Stimulated activated CD8-positive, alpha-beta memory T cell treated with anti-CD3 and anti-CD28 coated beads, Interleukin-15, amount 100 ng/mL, for 48 hours (primary cell): ENCODE data around the gene RPS21.

ENCODE experiments used
- DNase-seq, 2 donors: peaks; one replicate each; pipeline ENCODE4 v3.0.0-alpha.2; 2020; ENCODE audit warnings: low read depth in 2 of 2

The RPS21 gene

GRCh38 chr20:62354031-62354808, 32.7 kb upstream of the RPS21 start:
- DNase-seq = no peak

- DNase-seq = no peak
These were observed 32.0 kb upstream of the RPS21 start for GRCh38 chr20:62354811-62355341.

DNA sequence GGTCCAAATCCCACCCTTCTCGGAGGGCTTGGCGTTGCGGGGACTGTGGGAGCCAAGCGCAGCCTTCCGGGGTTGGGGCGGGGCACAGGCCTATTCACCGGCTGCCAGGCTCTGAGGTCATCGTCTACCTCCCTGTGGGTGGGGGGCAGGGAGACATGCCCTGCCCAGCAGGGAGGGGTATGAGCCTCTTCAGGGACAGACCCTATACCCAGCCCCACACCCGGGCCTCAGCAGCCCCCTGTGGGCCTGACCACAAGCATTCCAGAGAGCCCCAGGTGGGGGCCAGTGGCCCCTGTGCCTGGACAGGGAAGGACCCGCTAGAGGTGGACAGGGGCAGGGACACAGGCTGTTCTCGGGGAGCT, 31.4 kb upstream of the RPS21 start:
- no peak for DNase-seq

DNA sequence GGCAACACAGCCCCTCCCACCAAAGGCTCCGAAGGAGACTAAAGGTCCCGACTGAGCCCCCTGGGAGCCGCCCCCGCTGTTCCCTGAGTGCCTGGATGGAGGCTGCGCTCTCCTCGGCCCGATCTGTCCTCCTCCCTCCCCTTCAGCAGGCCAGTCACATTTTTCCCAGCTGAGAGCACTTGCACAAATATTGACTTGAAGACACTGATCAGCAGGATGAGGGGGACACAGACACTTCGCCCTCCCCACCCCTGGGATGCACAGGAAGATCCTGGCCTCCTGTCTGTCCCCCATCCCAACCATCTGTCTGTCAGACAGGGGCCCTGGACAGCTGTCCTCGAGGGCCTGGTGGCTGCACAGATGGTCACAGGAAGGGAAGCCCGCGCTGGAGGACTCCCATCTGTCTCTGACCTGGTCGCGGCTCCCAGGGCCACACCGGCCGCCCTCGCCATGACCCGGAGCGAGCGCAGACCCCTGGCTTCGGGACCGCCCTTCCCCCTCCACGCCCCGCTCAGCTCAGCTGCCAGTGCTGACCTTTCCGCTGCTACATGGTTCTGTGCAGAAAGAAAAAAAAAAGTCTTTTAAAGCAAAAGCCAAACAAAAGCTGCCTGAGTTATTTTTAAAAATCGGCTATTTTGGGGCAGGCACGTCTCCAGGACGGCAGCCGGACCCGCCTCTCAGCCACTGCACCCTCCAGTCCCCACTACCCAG, 30.9 kb upstream of the RPS21 start:
- no peak for DNase-seq

DNA sequence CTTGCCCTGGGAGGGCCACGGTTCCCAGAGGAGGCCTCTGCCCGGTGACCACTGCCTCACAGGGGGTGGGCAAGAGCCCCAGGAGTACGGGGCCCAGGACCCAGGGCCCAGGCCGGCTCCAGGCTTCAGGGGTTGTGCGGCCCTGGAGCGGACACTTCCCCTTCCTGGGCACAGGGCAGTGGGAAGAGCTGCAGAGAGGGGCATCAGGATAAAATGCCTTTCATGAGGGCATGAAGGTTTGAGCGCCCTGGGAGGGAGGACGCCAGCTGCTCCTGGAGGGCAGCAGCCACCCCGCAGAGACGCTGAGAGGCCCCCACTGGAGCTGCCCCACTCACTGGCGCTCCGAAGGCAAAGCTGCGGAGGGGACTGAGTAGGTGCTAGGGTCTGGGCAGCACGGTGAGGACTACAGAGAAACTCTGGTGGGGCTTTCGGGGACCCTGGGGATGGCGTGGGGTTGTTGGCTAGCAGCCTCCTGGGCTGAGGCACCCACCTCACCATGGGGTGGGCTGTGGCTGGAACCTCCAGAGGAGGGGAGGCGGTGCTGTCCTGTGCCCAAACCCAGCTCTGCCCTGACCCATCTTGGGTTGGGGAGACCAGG, 30.2 kb upstream of the RPS21 start:
- DNase-seq = no peak

- DNase-seq = no peak
These were observed 29.7 kb upstream of the RPS21 start for GRCh38 chr20:62357187-62357667.

- DNase-seq = no peak
These were observed 29.2 kb upstream of the RPS21 start for GRCh38 chr20:62357681-62358080.

DNA sequence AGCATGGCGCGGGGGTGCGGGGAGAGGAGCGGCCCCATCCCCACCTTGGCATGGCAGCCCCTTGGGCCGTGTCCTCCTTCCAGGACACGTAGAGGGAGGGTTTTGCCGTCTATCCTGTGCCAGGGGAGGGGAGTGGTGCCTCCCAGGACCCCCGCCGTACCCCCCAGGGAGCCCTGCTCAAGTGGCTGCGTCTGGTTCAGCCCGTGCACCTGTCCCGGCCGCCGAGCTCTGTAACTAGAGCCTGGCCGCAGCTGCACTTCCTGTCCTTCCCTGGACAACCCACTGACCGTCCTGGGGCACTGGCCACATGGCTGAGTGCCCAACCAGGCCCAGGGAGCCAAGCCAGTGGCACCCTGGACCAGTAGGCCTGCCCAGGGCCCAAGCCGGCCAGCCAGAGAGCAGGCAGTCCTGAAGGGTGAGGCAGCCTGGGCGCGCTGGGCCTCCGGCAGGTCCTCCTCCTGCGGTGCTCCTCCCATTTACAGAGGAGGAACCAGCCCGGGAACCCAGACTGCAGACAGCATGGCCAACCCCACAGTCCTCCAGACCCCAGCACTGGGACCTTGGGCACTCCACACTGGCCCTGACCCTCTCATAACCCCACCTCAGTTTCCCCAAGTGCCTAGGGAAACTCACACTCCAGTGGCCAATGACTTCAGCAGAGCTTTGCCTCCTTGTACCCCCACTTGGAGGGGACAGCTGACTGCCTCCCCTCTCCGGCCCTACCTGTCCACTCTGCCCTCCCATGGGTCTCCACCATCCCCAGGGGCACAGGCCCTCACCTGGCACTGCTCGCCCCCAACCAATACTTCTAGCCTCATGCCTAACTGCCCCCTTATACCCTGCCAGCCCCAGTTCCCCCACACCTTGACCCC, 28.5 kb upstream of the RPS21 start:
- no peak for DNase-seq

DNA sequence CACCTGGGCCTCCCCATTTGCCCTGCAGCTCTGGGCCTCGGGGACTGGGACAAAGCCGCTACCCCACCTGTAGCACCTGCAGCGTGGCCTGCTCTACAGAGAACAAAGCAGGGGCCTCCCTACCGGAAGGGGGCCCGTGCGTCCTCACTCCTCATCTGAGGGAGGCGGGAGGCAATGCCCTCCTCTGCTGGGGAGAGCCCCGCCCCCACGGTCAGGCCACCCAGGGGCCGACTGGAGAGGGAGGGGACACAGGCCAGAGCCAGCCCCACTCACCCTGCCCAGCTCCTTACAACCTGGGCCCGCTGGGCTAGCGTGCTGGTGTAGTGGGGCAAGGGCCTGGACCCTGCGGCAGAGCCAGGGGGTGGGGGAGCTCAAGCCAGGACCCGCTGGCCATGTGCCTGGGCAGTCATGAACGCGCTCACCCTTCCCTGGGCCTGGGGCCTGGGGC, 27.8 kb upstream of the RPS21 start:
- DNase-seq = no peak

DNA sequence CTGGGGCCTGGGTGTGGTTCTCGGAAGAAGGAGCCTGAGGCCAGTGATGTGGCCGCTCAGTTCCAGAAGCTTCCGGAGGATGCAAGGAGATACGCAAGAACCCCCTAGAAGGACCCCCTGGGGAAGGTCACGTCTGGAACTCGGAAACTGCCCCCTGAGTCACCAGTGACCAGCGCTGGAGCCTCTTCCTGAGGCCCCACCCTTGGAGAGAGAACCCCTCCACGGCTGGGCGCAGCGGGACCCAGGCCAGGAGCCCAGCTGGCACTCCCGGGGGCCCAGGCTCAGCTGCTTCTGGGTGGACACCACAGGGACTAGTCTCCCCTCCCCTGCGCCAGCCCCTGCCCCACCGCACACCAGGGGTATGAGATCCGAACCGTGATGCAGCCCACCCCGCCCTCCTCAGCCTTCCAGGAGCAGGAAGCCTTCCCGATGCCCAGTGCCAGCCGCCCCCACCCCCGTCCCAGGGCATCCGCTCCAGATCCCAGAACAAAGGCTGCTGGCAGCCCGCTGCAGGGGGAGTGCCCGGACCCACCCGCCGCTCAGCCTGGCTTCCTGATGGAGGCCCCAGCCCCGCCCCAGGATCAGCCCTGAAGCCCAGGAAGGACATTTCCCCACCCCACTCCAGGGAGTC, 27.3 kb upstream of the RPS21 start:
- no peak for DNase-seq

DNA sequence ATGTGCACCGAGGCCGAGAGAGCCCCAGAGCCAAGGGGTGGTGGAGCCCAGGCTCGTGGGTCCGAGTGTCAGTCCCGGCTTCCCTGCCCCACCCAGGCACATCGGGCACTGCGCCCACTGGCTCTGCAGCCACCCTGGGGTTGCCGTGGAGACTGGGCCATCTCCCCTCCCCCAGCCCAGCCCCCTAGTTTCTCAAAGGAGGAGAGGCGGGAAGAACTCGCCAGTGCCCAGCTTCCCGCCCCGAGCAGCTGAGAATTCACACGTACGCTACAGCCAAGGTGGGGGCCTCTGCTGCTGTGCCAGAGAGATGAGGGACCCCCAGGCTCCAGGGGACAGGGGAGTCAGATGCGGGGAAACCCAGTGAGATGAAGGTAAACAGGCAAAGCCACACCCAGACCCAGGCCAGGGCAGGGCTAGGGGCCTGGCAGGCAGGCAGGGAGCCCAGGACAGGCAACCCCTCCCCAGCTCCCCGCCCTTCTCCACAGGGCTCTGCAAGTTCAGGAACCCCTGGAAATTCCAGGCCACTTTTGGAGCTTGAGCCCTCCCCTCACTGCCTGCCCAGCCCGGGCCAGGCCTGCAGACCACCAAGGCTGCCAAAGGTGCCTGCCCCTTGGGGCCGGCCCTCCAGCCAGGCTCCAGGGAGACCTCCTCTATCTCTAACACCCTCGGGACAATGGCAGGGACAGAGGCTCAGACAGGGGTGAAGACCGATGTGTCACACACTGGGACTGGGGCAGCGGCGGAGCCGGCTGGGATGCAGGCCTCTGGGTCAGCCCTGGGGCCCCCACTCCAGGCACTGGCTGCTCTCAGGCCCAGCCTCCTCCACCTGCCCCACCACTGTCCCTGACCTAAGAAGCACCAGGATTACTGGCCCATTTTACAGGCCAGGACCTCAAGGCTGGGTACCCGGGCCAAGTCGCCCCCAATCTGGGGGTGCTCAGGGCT, 25.8 kb upstream of the RPS21 start:
- DNase-seq = no peak

DNA sequence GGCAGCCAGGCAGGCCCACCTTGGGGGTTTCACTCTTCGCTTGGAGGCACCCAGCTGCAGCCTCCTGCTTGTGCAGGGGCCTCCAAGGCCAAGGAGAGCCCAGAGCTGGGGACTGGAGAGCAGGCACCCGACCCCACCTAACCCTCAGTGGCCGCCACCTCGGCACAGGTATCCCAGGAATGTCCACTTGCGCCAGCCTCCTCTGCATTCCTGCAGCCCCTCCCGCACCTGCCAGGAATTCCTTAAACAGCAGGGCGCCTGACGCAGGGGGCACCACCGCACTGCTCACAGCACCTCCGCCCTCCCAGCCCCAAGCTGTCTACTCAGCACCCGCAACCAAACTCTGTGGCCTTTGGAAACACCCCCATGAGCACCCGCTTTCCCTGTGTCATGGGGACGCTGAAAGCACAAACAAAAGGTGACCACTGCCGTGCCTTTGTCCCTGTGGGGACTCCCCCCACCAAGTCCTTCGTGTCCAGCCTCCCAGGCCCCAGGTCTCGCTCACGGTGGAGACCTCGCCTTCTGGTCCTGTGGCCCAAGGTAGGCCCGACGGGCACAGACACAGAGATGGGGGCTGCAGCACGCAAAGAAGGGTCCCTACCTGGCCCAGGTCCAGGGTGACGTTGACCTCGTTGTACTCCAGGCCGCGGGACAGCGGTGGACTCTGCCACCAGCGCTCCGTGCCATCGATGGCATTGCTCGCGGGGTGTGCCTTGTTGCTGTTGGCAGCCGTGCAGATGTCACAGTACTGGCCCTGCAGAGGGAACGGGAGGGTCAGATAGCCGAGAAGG, 24.9 kb upstream of the RPS21 start:
- no peak for DNase-seq

DNA sequence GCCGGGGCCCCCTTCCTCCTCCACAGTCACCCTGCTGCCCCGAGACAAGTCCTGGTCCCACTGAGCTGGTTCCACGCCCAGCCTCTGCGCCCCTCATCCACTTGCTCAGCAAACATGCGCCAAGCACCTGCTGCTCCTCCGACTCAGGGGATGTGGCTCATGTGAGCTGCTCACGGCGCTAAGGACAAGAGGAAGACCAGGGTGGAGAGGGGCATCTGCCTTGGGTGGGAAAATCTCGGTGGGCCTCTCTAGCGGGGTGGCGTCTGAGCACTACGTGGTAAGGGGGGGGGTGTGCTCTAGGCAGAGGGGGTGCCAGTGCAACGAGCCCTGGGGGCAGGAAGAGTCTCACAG, 24.3 kb upstream of the RPS21 start:
- no peak for DNase-seq

DNA sequence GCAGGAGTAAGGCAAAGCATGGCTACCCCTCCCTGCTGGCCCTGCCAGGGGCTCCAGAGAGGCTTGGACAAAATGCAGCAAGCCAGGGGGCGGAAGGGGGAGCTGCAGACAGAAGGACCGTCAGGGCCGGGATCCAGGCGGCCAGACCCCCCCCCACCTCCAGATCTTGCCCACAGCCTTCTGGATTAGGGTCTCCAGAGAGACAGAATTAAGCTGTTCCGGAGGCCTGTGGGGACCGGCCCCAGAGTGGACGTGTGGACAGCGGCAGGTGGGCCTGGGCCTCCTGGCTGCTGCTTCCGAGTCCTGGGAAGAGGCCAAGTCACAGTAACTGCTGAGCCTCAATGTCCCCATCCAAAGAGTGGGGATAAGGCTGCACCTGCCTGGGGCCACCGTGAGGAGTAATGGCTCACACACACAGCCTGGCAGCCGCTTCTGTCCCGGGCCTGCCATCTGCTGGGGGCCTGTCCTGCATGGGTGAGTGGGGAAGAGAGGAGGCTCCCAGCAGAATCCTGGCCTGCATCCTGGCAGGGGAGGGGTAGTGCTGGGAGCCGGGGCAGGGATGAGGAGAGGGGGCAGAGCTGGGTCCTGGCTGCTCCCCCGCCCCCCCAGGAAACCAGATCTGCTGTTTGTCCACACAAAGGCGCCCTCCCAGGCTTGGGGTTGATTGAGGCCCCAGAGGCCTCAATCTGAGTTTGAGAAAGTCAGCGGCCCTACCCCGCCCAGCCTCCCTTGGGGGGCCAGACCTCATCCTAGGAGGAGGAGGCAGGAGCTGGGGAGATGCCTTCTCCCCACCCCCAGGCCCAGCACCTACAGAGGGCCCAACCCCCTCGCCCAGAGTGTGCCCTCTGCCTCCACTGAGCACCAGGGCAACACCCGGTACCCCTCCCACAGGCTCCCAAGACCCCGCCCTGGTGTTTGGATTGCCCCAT, 23.6 kb upstream of the RPS21 start:
- DNase-seq = no peak

DNA sequence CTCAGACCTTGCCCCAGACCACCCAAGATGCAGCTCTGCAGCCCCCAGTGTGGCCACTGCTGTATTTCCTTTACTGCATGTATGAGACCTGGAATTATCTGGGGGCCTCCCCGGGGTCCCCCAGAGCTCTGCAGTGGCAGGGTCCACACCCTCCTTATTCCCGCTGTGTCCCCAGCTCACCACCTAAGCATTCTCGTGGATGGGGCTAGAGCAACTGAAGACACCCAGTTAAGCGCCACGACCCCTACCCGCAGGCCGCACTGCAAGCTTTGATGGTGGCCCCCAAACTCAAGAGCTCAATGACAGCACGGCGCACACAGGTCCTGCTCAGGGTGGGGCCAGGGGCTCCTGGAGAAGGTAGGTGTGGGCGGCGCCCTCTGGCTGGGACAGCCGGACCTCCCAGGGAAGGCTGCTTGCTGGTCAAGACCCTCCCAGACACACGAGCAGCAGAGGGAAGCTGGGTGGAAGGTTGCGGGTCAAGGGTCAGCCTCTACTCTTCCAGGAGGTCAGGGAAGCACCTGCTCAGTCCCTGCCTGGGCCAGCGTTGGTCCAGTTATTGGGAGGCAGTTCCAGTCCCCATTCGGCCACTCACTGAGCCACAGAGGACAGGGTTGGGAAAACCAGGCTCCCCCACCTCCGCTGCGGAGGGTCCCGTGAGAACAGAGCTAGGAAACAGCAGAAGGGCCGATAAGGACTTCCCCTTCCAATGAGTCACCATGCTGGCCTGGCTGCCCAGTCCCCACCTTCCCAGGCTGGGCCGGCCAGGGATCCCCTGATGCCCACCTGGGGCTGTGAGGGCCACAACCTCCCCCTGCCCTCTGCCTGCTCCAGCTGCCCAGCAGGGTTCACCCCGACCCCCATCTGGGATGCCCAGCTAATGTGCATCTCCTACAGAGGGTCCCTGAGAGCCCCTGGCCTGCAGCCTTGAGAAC, 22.7 kb upstream of the RPS21 start:
- no peak for DNase-seq

DNA sequence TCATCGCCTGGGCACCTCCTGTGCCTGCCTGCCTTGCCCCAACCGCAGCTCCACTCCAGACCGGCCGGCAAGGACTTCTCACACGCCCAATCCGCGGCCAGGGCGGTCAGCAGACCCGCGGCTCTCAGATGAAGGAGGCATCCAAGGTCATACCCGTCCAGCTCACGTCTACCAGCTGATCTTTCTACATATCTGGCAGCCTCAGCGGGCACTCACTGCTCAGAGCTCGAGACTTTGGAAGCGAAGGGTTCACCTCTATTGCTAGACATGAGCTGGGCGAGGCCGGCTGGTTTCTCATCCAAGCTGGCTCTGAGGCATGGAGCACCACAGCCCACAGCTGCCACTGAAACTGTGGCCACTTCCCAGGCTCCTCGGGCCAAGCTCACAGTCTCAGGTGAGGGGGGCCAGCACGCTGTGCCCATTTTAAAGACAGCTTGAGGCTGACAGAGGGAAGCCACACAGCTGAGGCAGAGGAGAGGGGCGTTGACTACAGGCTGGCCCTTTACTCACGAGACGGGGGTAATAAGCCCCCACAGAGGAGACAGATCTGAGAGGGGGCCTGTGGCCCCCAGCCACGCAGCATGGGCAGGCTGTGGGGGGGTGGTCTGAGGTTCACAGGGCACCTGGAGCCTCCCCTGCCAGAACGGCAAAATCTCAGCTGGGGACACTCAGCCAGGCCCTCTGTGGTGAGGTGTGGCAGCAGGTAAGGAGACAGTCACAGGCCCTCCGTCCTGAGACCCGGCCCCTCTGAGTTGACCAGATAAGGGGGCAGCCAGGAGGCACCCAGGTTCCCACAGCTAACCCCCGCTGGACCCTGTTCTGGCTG, 21.8 kb upstream of the RPS21 start:
- DNase-seq = no peak
